SKM-1 (cell line): ENCODE measurements around the gene C16orf95.
A peak's percentile ranks its signal among the peaks of the same experiment; 100 is the strongest.

Source experiments
- DNase-seq: peaks from one replicate; lab custom pipeline; 2025; ENCODE audit not compliant: unreplicated experiment; lab: John Stamatoyannopoulos, UW

Gene C16orf95

GRCh38 chr16:87295661-87296531 lies 21.3 kb downstream of the C16orf95 start:
- no peak for DNase-seq

GRCh38 chr16:87295259-87295658 lies 21.9 kb downstream of the C16orf95 start:
- DNase-seq: peak; percentile 27

- no peak for DNase-seq
These were observed 23.2 kb downstream of the C16orf95 start for GRCh38 chr16:87293990-87294389.

GRCh38 chr16:87291944-87292343 lies 25.2 kb downstream of the C16orf95 start:
- DNase-seq: no peak

GRCh38 chr16:87288753-87289362 lies 28.3 kb downstream of the C16orf95 start:
- DNase-seq: no peak

- no peak for DNase-seq
These were observed 30.2 kb downstream of the C16orf95 start for GRCh38 chr16:87286839-87287626.

- DNase-seq: no peak
These were observed 33.0 kb downstream of the C16orf95 start for GRCh38 chr16:87284183-87284582.

- DNase-seq: no peak
These were observed 38.0 kb downstream of the C16orf95 start for GRCh38 chr16:87279094-87279658.

- DNase-seq: peak; percentile 40
These were observed 38.8 kb downstream of the C16orf95 start for GRCh38 chr16:87278191-87279093.

- DNase-seq: no peak
These were observed 40.3 kb downstream of the C16orf95 start for GRCh38 chr16:87276924-87277323.

GRCh38 chr16:87276091-87276701 lies 41.0 kb downstream of the C16orf95 start:
- no peak for DNase-seq

- DNase-seq: no peak
These were observed 42.4 kb downstream of the C16orf95 start for GRCh38 chr16:87274794-87275193.

- DNase-seq: no peak
These were observed 43.6 kb downstream of the C16orf95 start for GRCh38 chr16:87273471-87274030.

GRCh38 chr16:87271256-87271655 lies 45.9 kb downstream of the C16orf95 start:
- no peak for DNase-seq

GRCh38 chr16:87267566-87267965 lies 49.6 kb downstream of the C16orf95 start:
- no peak for DNase-seq

- no peak for DNase-seq
These were observed 50.3 kb downstream of the C16orf95 start for GRCh38 chr16:87266846-87267245.

- no peak for DNase-seq
These were observed 51.9 kb downstream of the C16orf95 start for GRCh38 chr16:87265261-87265660.

GRCh38 chr16:87264634-87265033 lies 52.6 kb downstream of the C16orf95 start:
- no peak for DNase-seq

GRCh38 chr16:87263418-87264052 lies 53.7 kb downstream of the C16orf95 start:
- no peak for DNase-seq
